Upper lobe of right lung (tissue), 1 donor: ENCODE data around the gene CEP126. TPM values are rescaled to one million over a fixed set of nuclear protein-coding genes. Genes with fewer than 3 reads are reported as not detected.

ENCODE experiments used
- total RNA-seq: library from RNA; stranded (reverse); fragmentation: NEBNext Ultra II Directional; extraction: Animal tissue kit (Norgen Biotek cat#: 25700); gene quantifications from one replicate; pipeline ENCODE4 v1.2.1, GENCODE V29; 2021
- donor health status: DM: no; HTN: yes; CAD: no; lungs with severe emphysema.

Gene CEP126
- total RNA-seq, 1 donor from 2014 or later = 4.3 TPM

Other genes with a start within 250 kb of the CEP126 start
- gene ANGPTL5, start 1.5 kb downstream of the CEP126 start, total RNA-seq = 0.23 TPM
- 2.3 TPM for gene CFAP300, start 132.4 kb downstream of the CEP126 start, total RNA-seq
- 127 TPM for gene YAP1, start 195.4 kb downstream of the CEP126 start, total RNA-seq